DOHH2 (cell line): ENCODE results near the gene DAP3.

ENCODE experiments used
- H3F3A ChIP-seq: fragments of 200-600 bp; sonication (generic), shearing (Covaris generic); 2 replicates; pipeline ENCODE4 v1.6.0; 2016; ENCODE audit warnings: antibody characterized with exemption, mild to moderate bottlenecking; ENCODE audit not compliant: control insufficient read depth, insufficient read depth
- H3K27ac ChIP-seq: fragments of 200-600 bp; sonication (generic); 2 replicates; pipeline ENCODE4 v1.5.1; 2014; ENCODE audit warnings: low read depth, mild to moderate bottlenecking, low read length, moderate library complexity
- H3K27me3 ChIP-seq: fragments of 200-600 bp; sonication (generic); 2 replicates; pipeline ENCODE4 v1.6.1; 2014; ENCODE audit warnings: mild to moderate bottlenecking, low read length, mixed read lengths; ENCODE audit not compliant: control insufficient read depth
- H3K36me3 ChIP-seq: fragments of 200-600 bp; sonication (generic); 2 replicates; pipeline ENCODE4 v1.6.1; 2014; ENCODE audit warnings: mild to moderate bottlenecking, low read length, moderate library complexity, mixed read lengths; ENCODE audit not compliant: control insufficient read depth
- H3K4me1 ChIP-seq: fragments of 200-600 bp; sonication (generic); 2 replicates; pipeline ENCODE4 v1.6.1; 2014; ENCODE audit warnings: mild to moderate bottlenecking, low read length, mixed read lengths; ENCODE audit not compliant: control insufficient read depth
- H3K4me2 ChIP-seq: fragments of 200-600 bp; sonication (generic); 2 replicates; pipeline ENCODE4 v1.6.0; 2014; ENCODE audit warnings: mild to moderate bottlenecking, low read length, moderate library complexity
- H3K4me3 ChIP-seq: fragments of 200-600 bp; sonication (generic); 2 replicates; pipeline ENCODE4 v1.5.1; 2014; ENCODE audit warnings: mild to moderate bottlenecking, low read length, mixed read lengths
- H3K79me2 ChIP-seq: fragments of 200-600 bp; sonication (generic); 2 replicates; pipeline ENCODE4 v1.6.1; 2014; ENCODE audit warnings: mild to moderate bottlenecking, low read length, mixed read lengths; ENCODE audit not compliant: control insufficient read depth
- H3K9me2 ChIP-seq: fragments of 200-600 bp; sonication (generic); replicated peaks from 2 replicates; pipeline ENCODE4 v1.6.1; 2014; ENCODE audit warnings: mild to moderate bottlenecking, low read length, mixed read lengths; ENCODE audit not compliant: control insufficient read depth
- H3K9me3 ChIP-seq: fragments of 200-600 bp; sonication (generic); 2 replicates; pipeline ENCODE4 v1.6.1; 2014; ENCODE audit warnings: antibody characterized with exemption, low read length, mixed read lengths; ENCODE audit not compliant: control insufficient read depth, insufficient read depth
- H4K20me1 ChIP-seq: fragments of 200-600 bp; sonication (generic); 2 replicates; pipeline ENCODE4 v1.6.0; 2014; ENCODE audit warnings: low read depth, mild to moderate bottlenecking, antibody characterized with exemption, low read length, moderate library complexity; ENCODE audit not compliant: control insufficient read depth, insufficient read depth
- CTCF ChIP-seq: fragments of 200-600 bp; sonication (generic); IDR thresholded peaks from one replicate; pipeline ENCODE4 v1.5.1; 2014; ENCODE audit warnings: antibody characterized with exemption, mild to moderate bottlenecking, low read depth, low read length; ENCODE audit not compliant: poor library complexity, severe bottlenecking
- EZH2phosphoT487 ChIP-seq: fragments of 200-600 bp; sonication (generic); IDR thresholded peaks from 2 replicates; pipeline ENCODE4 v1.6.1; 2017; ENCODE audit warnings: borderline replicate concordance, mild to moderate bottlenecking, antibody characterized with exemption, low read length, moderate library complexity, mixed read lengths

DAP3 gene

GRCh38 chr1:155695072-155695471 lies 6.2 kb downstream of the DAP3 start:
- peaks cover 66% of the 10 kb centered on the region for H3K36me3 ChIP-seq
- no peak overlapping the region for H3K27ac ChIP-seq
- TF ChIP-seq EZH2phosphoT487 = no peak
- TF ChIP-seq CTCF = no peak
- H3K9me3 ChIP-seq = peaks cover 11% of the 10 kb centered on the region; the same call in 1 of the 2 replicates
- H3K4me1 ChIP-seq = peaks cover 9% of the 10 kb centered on the region
- H3K4me2 ChIP-seq = no peak overlapping the region
- no peaks in the 10 kb centered on the region for H3K27me3 ChIP-seq
- H3K79me2 ChIP-seq = peaks cover 100% of the 10 kb centered on the region
- H3K9me2 ChIP-seq = no peaks in the 10 kb centered on the region
- H3K4me3 ChIP-seq = no peak overlapping the region
- H4K20me1 ChIP-seq = 0 out of 2 replicates have a peak, but pooled peaks cover 12% of the 10 kb centered on the region
- no peaks in the 10 kb centered on the region for H3F3A ChIP-seq

- Histone ChIP-seq H3K9me2 (no peaks in the 10 kb centered on the region), H3F3A (no peaks in the 10 kb centered on the region), H3K9me3 (peaks cover 11% of the 10 kb centered on the region; the same call in 1 of the 2 replicates), H3K27me3 (no peaks in the 10 kb centered on the region), H4K20me1 (0 out of 2 replicates have a peak, but pooled peaks cover 12% of the 10 kb centered on the region), H3K4me3 (no peak overlapping the region), H3K4me1 (peaks cover 4% of the 10 kb centered on the region; the same call in 1 of the 2 replicates), H3K36me3 (peaks cover 61% of the 10 kb centered on the region), H3K4me2 (no peak overlapping the region), H3K27ac (no peak overlapping the region), H3K79me2 (peaks cover 98% of the 10 kb centered on the region)
- no peak for TF ChIP-seq EZH2phosphoT487
Measured at GRCh38 chr1:155695608-155696007, 6.7 kb downstream of the DAP3 start.

GRCh38 chr1:155696524-155696923 lies 7.6 kb downstream of the DAP3 start:
- Histone ChIP-seq H4K20me1 (0 out of 2 replicates have a peak, but pooled peaks cover 12% of the 10 kb centered on the region), H3K9me3 (peaks cover 9% of the 10 kb centered on the region; the same call in 1 of the 2 replicates)

More at GRCh38 chr1:155696524-155696923, 7.6 kb downstream of the DAP3 start:
- no peak overlapping the region for H3K4me3 ChIP-seq
- TF ChIP-seq EZH2phosphoT487 = no peak
- no peak for TF ChIP-seq CTCF
- H3K36me3 ChIP-seq = peaks cover 52% of the 10 kb centered on the region
- no peaks in the 10 kb centered on the region for H3K9me2 ChIP-seq
- peaks cover 89% of the 10 kb centered on the region for H3K79me2 ChIP-seq
- H3K27ac ChIP-seq = no peak overlapping the region
- H3F3A ChIP-seq = no peaks in the 10 kb centered on the region
- H3K4me1 ChIP-seq = 0 out of 2 replicates have a peak, but pooled peaks cover 2% of the 10 kb centered on the region
- no peaks in the 10 kb centered on the region for H3K27me3 ChIP-seq
- no peak overlapping the region for H3K4me2 ChIP-seq
